Loucy (cell line): Measurements from ENCODE around the gene MLST8.

Experiments used
- EZH2phosphoT487 ChIP-seq: fragments of 200-600 bp; IDR thresholded peaks from 2 replicates; pipeline ENCODE4 v1.6.1; 2018; ENCODE audit warnings: antibody characterized with exemption, mild to moderate bottlenecking, moderate library complexity, borderline replicate concordance
- TF ChIP-seq, protein P1 (sequence below): fragments of 200-600 bp; sonication (generic); conservative IDR thresholded peaks from 2 replicates; pipeline ENCODE4 v1.5.1; 2014; ENCODE audit warnings: mild to moderate bottlenecking, antibody characterized with exemption, low read length

DNA sequence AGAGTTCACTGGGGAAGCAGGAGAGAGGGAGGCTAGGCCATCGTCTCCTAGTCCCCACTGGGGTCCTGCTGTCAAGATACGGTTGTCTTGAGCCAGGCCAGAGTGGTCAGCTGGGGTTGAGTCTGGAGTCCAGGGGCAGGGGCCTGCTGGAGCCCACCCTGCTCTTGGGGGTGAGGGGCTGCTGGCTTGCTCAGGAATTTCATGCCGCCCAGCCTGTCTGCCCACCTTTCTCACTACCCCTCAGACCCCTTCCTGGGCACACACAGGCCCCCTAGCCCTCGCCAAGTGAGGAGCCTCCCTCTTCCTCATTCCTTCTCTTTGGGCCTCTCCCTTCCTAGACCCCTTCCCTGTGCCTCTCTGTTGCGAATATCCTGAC is 48.4 kb upstream of the MLST8 start:
- TF ChIP-seq, protein P1, sequence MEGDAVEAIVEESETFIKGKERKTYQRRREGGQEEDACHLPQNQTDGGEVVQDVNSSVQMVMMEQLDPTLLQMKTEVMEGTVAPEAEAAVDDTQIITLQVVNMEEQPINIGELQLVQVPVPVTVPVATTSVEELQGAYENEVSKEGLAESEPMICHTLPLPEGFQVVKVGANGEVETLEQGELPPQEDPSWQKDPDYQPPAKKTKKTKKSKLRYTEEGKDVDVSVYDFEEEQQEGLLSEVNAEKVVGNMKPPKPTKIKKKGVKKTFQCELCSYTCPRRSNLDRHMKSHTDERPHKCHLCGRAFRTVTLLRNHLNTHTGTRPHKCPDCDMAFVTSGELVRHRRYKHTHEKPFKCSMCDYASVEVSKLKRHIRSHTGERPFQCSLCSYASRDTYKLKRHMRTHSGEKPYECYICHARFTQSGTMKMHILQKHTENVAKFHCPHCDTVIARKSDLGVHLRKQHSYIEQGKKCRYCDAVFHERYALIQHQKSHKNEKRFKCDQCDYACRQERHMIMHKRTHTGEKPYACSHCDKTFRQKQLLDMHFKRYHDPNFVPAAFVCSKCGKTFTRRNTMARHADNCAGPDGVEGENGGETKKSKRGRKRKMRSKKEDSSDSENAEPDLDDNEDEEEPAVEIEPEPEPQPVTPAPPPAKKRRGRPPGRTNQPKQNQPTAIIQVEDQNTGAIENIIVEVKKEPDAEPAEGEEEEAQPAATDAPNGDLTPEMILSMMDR = no peak
- TF ChIP-seq EZH2phosphoT487 = no peak
